Breast epithelium (tissue), 4 donors: ENCODE data around the gene HECTD1. TPM values are rescaled to one million over a fixed set of nuclear protein-coding genes. Genes with fewer than 3 reads are reported as not detected.

Source experiments
- DNase-seq, 2 donors: peaks; one replicate each; pipeline ENCODE4 v3.0.0-alpha.2; 2019; ENCODE audit warnings: low spot score in 2 of 2
- H3K27ac ChIP-seq, 2 donors: fragments of 200-600 bp; sonication (generic) in 1 of 2; one replicate each; pipeline ENCODE4 v1.5.1; 2016 to 2019; ENCODE audit warnings: mild to moderate bottlenecking in 1 of 2
- H3K27me3 ChIP-seq, 2 donors: fragments of 200-600 bp; sonication (generic) in 1 of 2; one replicate each; pipeline versions ENCODE4 v1.5.1 to v1.6.0; 2017 to 2019; ENCODE audit warnings: control low read depth in 1 of 2, mild to moderate bottlenecking in 1 of 2
- H3K36me3 ChIP-seq: fragments of 200-600 bp; one replicate; pipeline ENCODE4 v1.5.1; 2019
- H3K4me1 ChIP-seq, 2 donors: fragments of 200-600 bp; sonication (generic); one replicate each; pipeline ENCODE4 v1.5.1; 2016 to 2019; ENCODE audit warnings: control low read depth in 1 of 2
- H3K4me3 ChIP-seq, 3 donors: fragments of 200-600 bp; sonication (generic); 1 replicate in 2 of 3; 2 replicates in 1 of 3; pipeline ENCODE4 v1.5.1; 2016 to 2019; ENCODE audit warnings: mild to moderate bottlenecking in 3 of 3, moderate library complexity in 2 of 3
- H3K9me3 ChIP-seq, 2 donors: fragments of 200-600 bp; sonication (generic) in 1 of 2; one replicate each; pipeline ENCODE4 v1.5.1; 2016 to 2019; ENCODE audit warnings: control low read depth in 1 of 2
- CTCF ChIP-seq, 3 donors: fragments of 450-650 bp; IDR thresholded peaks; one replicate each; pipeline ENCODE4 v1.5.1; 2016 to 2017; ENCODE audit warnings: antibody characterized with exemption in 3 of 3, mild to moderate bottlenecking in 3 of 3, moderate library complexity in 3 of 3
- POLR2A ChIP-seq: fragments of 450-650 bp; IDR thresholded peaks from one replicate; pipeline ENCODE4 v1.6.1; 2016; ENCODE audit warnings: antibody characterized with exemption, mild to moderate bottlenecking, moderate library complexity
- POLR2AphosphoS5 ChIP-seq, 3 donors: sonication (generic); formaldehyde crosslinking; IDR thresholded peaks; one replicate each; pipeline ENCODE4 v1.6.1; 2017; ENCODE audit warnings: antibody characterized with exemption in 3 of 3
- intact Hi-C: fragments of 100-400 bp; cut with DNase I; formaldehyde crosslinking; loops from one replicate; pipeline ENCODE4 v1.15.1; 2023; ENCODE audit warnings: low total_unique reads
- total RNA-seq, 3 donors: library from RNA; depleted of rRNA; stranded (reverse); fragments of >200 nt; gene quantifications; one replicate each; pipeline ENCODE4 v1.1.0, GENCODE V29; 2016

The HECTD1 gene
- total RNA-seq, 3 donors from 2014 or later, result 242 to 276 (median 252) TPM

- no peak for DNase-seq
- TF ChIP-seq POLR2A, result no peak
- TF ChIP-seq CTCF (IDR thresholded peaks at IDR 0.05), result no peak
- TF ChIP-seq POLR2AphosphoS5 (IDR thresholded peaks at IDR 0.05), result no peak
- H3K27me3 ChIP-seq, result no peaks in the 10 kb centered on the region
- no peaks in the 10 kb centered on the region for H3K4me1 ChIP-seq
- no peak overlapping the region for H3K4me3 ChIP-seq
- no peaks in the 10 kb centered on the region for H3K36me3 ChIP-seq
- intact Hi-C loops, result no loop called here
- H3K27ac ChIP-seq, result no peak overlapping the region
- H3K9me3 ChIP-seq, result no peaks in the 10 kb centered on the region
Observed at GRCh38 chr14:31219169-31219568, 11.6 kb upstream of the HECTD1 start.

- no peak overlapping the region for H3K27ac ChIP-seq
- TF ChIP-seq POLR2A (no peak), POLR2AphosphoS5 (IDR thresholded peaks at IDR 0.05) (no peak), CTCF (IDR thresholded peaks at IDR 0.05) (no peak)
- H3K4me3 ChIP-seq, result no peak overlapping the region
- H3K27me3 ChIP-seq, result no peaks in the 10 kb centered on the region
- no peak for DNase-seq
- no peaks in the 10 kb centered on the region for H3K4me1 ChIP-seq
- H3K9me3 ChIP-seq, result no peaks in the 10 kb centered on the region
- intact Hi-C loops, result no loop called here
- H3K36me3 ChIP-seq, result no peaks in the 10 kb centered on the region
Observed at GRCh38 chr14:31216359-31216758, 8.8 kb upstream of the HECTD1 start.

- Histone ChIP-seq H3K4me3 (no peak overlapping the region), H3K9me3 (no peaks in the 10 kb centered on the region)
- no peak for DNase-seq
Observed at GRCh38 chr14:31212893-31213292, 5.3 kb upstream of the HECTD1 start.

GRCh38 chr14:31209605-31210004, 2.0 kb upstream of the HECTD1 start:
- intact Hi-C loops, result no loop called here
- Histone ChIP-seq H3K36me3 (no peaks in the 10 kb centered on the region), H3K4me3 (no peak overlapping the region), H3K4me1 (no peaks in the 10 kb centered on the region), H3K27me3 (no peaks in the 10 kb centered on the region), H3K27ac (peak overlapping the region in 1 of 2 donors; percentile 99), H3K9me3 (no peaks in the 10 kb centered on the region)
- TF ChIP-seq POLR2AphosphoS5 (IDR thresholded peaks at IDR 0.05) (no peak), POLR2A (no peak), CTCF (IDR thresholded peaks at IDR 0.05) (no peak)
- DNase-seq, result no peak

More at GRCh38 chr14:31212893-31213292, 5.3 kb upstream of the HECTD1 start:
- Histone ChIP-seq H3K4me1 (no peaks in the 10 kb centered on the region), H3K27me3 (no peaks in the 10 kb centered on the region), H3K36me3 (no peaks in the 10 kb centered on the region), H3K27ac (no peak overlapping the region)
- intact Hi-C loops, result no loop called here
- TF ChIP-seq CTCF (IDR thresholded peaks at IDR 0.05) (no peak), POLR2A (no peak), POLR2AphosphoS5 (IDR thresholded peaks at IDR 0.05) (no peak)

- peak overlapping the region; percentile 99 to 100 for H3K27ac ChIP-seq
- intact Hi-C loops, result no loop called here
- no peaks in the 10 kb centered on the region for H3K4me1 ChIP-seq
- no peaks in the 10 kb centered on the region for H3K36me3 ChIP-seq
- peak overlapping the region; percentile 91 to 94 (median 93) for H3K4me3 ChIP-seq
- H3K27me3 ChIP-seq, result no peaks in the 10 kb centered on the region
- H3K9me3 ChIP-seq, result no peaks in the 10 kb centered on the region
- TF ChIP-seq POLR2AphosphoS5 (IDR thresholded peaks at IDR 0.05) (no peak), CTCF (IDR thresholded peaks at IDR 0.05) (no peak), POLR2A (no peak)
- DNase-seq, result no peak
Observed at GRCh38 chr14:31208546-31209424, 1.2 kb upstream of the HECTD1 start.
